GM12878 (cell line): Measurements from ENCODE around the gene SERPINB4. TPM values are rescaled to one million over a fixed set of nuclear protein-coding genes. Genes with fewer than 3 reads are reported as not detected.
"Not testable (repeated sequence)": the region's sequence is repeated elsewhere in the genome, so short reads cannot be mapped to it uniquely, and the experiment has no call there.

Source experiments
- ATAC-seq: fragments of 200-7000 bp; cut with Tn5 transposase; 3 replicates; pipeline ENCODE4 v1.9.1; 2020; ENCODE audit warnings: mild to moderate bottlenecking, moderate library complexity
- BruUV-seq: library from RNA; stranded (reverse); fragments of 400-500 nt; replicated peaks from 2 replicates; lab custom pipeline; 2021; lab: Mats Ljungman, UMichigan
- CTCF ChIA-PET: fragments of 300-600 bp; sonication (Branson Sonifier 250); formaldehyde crosslinking; extraction: SDS; loops from one replicate; lab custom pipeline; 2021; ENCODE audit warnings: inconsistent platforms; lab: Yijun Ruan, JAX
- POLR2A ChIA-PET: fragments of 350-600 bp; formaldehyde crosslinking; extraction: SDS; loops from one replicate; lab custom pipeline; 2021; ENCODE audit warnings: inconsistent platforms; lab: Charles Lee
- RAD21 ChIA-PET: fragments of 300-600 bp; sonication (Branson Sonifier 250); formaldehyde crosslinking; loops from one replicate; lab custom pipeline; 2023; ENCODE audit warnings: antibody characterized with exemption; ENCODE audit not compliant: unreplicated experiment; lab: Charles Lee
- SMC1A ChIA-PET: fragments of 300-600 bp; sonication (Branson Sonifier 250); formaldehyde crosslinking; loops from one replicate; lab custom pipeline; 2023; ENCODE audit not compliant: unreplicated experiment, uncharacterized antibody; lab: Charles Lee
- DNase-seq: peaks from one replicate; pipeline ENCODE4 v3.0.0-alpha.2; 2011; ENCODE audit warnings: low read depth, low spot score
- FAIRE-seq: peaks from 3 replicates; lab custom pipeline; 2011; peaks lifted over from hg19 to GRCh38; lab: Jason Lieb, UNC
- H2AFZ ChIP-seq: 2 replicates; pipeline ENCODE4 v1.6.0; 2011; ENCODE audit warnings: low read depth, low read length, control low read depth; ENCODE audit not compliant: control insufficient read depth
- H3K27ac ChIP-seq: 2 replicates; pipeline ENCODE4 v1.5.1; 2011; ENCODE audit warnings: control low read depth; ENCODE audit not compliant: control insufficient read depth, insufficient read depth
- H3K27me3 ChIP-seq, 2 experiments: replicated peaks in 1 of 2; 2 replicates each; pipeline versions ENCODE4 v1.6.0 to v1.6.1; 2011; ENCODE audit warnings: low read length in 1 of 2; ENCODE audit not compliant: control insufficient read depth in 2 of 2, insufficient read depth in 2 of 2
- H3K36me3 ChIP-seq, 2 experiments: 2 replicates each; pipeline ENCODE4 v1.5.1; 2011; ENCODE audit warnings: low read length in 1 of 2; ENCODE audit not compliant: control insufficient read depth in 2 of 2, insufficient read depth in 2 of 2
- H3K4me1 ChIP-seq: 2 replicates; pipeline ENCODE4 v1.6.1; 2011; ENCODE audit warnings: mild to moderate bottlenecking, low read length, moderate library complexity, mixed read lengths; ENCODE audit not compliant: control insufficient read depth, insufficient read depth
- H3K4me2 ChIP-seq: 2 replicates; pipeline ENCODE4 v1.6.0; 2011; ENCODE audit warnings: control low read depth; ENCODE audit not compliant: control insufficient read depth, insufficient read depth
- H3K4me3 ChIP-seq: fragments of 200-600 bp; sonication (generic); 2 replicates; pipeline ENCODE4 v1.5.1; 2016
- H3K79me2 ChIP-seq: 2 replicates; pipeline ENCODE4 v1.6.0; 2011; ENCODE audit warnings: low read length; ENCODE audit not compliant: control insufficient read depth, insufficient read depth
- H3K9ac ChIP-seq: 2 replicates; pipeline ENCODE4 v1.8.0; 2011; ENCODE audit warnings: low read length, control low read depth, mixed read lengths; ENCODE audit not compliant: control insufficient read depth, insufficient read depth
- H3K9me3 ChIP-seq: replicated peaks from 3 replicates; pipeline ENCODE4 v1.5.1; 2011; ENCODE audit warnings: mild to moderate bottlenecking, low read length; ENCODE audit not compliant: control insufficient read depth, insufficient read depth
- H4K20me1 ChIP-seq: 2 replicates; pipeline ENCODE4 v1.6.0; 2011; ENCODE audit not compliant: control insufficient read depth, insufficient read depth
- E4F1 ChIP-seq: fragments of 450-650 bp; IDR thresholded peaks from 2 replicates; pipeline ENCODE4 v1.6.1; 2018; ENCODE audit warnings: borderline replicate concordance, mild to moderate bottlenecking; ENCODE audit not compliant: partially characterized antibody
- HSF1 ChIP-seq: fragments of 150-350 bp; IDR thresholded peaks from 2 replicates; pipeline ENCODE4 v1.6.1; 2014; ENCODE audit warnings: mild to moderate bottlenecking, low read depth, low read length
- KLF5 ChIP-seq: fragments of 450-650 bp; IDR thresholded peaks from 2 replicates; pipeline ENCODE4 v1.6.1; 2014; ENCODE audit warnings: mild to moderate bottlenecking; ENCODE audit not compliant: partially characterized antibody
- NR2C2 ChIP-seq: IDR thresholded peaks from 2 replicates; pipeline ENCODE4 v1.6.1; 2011; ENCODE audit warnings: borderline replicate concordance, low read depth; ENCODE audit not compliant: control insufficient read depth, insufficient read length
- POLR2A ChIP-seq: IDR thresholded peaks from 2 replicates; pipeline ENCODE4 v1.6.1; 2011; ENCODE audit warnings: low read depth, mild to moderate bottlenecking, low read length
- POU2F2 ChIP-seq: IDR thresholded peaks from 3 replicates; pipeline ENCODE4 v1.6.1; 2011; ENCODE audit warnings: low read depth, mild to moderate bottlenecking, low read length, borderline replicate concordance
- RB1 ChIP-seq: fragments of 450-650 bp; formaldehyde crosslinking; IDR thresholded peaks from 2 replicates; pipeline ENCODE4 v1.6.1; 2017; ENCODE audit warnings: mild to moderate bottlenecking, borderline replicate concordance
- WGBS: methylation state at CpG from one replicate; pipeline ENCODE4 v1.1.6; 2016; ENCODE audit warnings: low lambda C conversion rate; ENCODE audit not compliant: insufficient replicate concordance, insufficient coverage; ENCODE audit errors: missing lambda C conversion rate; 5-methylcytosine and 5-hydroxymethylcytosine counted together
- in situ Hi-C: fragments of 300-500 bp; cut with MboI; formaldehyde crosslinking; loops from 9 replicates; pipeline ENCODE4 v1.14.3; 2018; ENCODE audit warnings: mixed read lengths
- intact Hi-C: fragments of 100-400 bp; cut with micrococcal nuclease; formaldehyde crosslinking; loops from one replicate; pipeline ENCODE4 v1.14.2; 2022; ENCODE audit not compliant: unreplicated experiment
- polyA plus RNA-seq, 11 experiments: library from polyadenylated mRNA; depleted of rRNA in 4 of 11; unstranded in 6 of 11; stranded (reverse) in 5 of 11; fragments of >200 nt; fragmentation: Nextera tagmentation in 4 of 11; fragmentation: Illumina TruSeq in 1 of 11; extraction: Ambion mirVana in 4 of 11; extraction: Trizol in 1 of 11; gene quantifications; 1 replicate in 1 of 11; 2 replicates in 10 of 11; pipeline versions ENCODE4 v1.2.1 to v1.2.3, GENCODE V29; 2011 to 2016; ENCODE audit warnings: inconsistent platforms in 2 of 11, missing spikeins in 2 of 11, low read depth in 1 of 11
- total RNA-seq, 4 experiments: library from RNA; depleted of rRNA in 3 of 4; stranded (reverse); fragments of >200 nt in 3 of 4; fragmentation: Illumina TruSeq in 1 of 4; extraction: Trizol in 1 of 4; gene quantifications; 2 replicates each; pipeline versions ENCODE4 v1.2.1 to v1.2.3, GENCODE V29; 2013 to 2021
- TF ChIP-seq, protein P1 (sequence below): fragments of 450-650 bp; IDR thresholded peaks from 2 replicates; pipeline ENCODE4 v1.6.1; 2017; ENCODE audit warnings: mild to moderate bottlenecking, moderate library complexity

Gene SERPINB4
- total and polyA plus RNA-seq, 10 of the 15 experiments (the other 5 are each of a cell fraction or from before 2014, with no cell fraction given) = not detected

GRCh38 chr18:63641157-63641680 lies 2.8 kb downstream of the SERPINB4 start:
- DNase-seq, BruUV-seq, ATAC-seq, RAD21 ChIA-PET, SMC1A ChIA-PET, H4K20me1 ChIP-seq, H3K4me2 ChIP-seq, CTCF ChIA-PET, H3K9ac ChIP-seq, H3K4me1 ChIP-seq, H3K36me3 ChIP-seq, H2AFZ ChIP-seq, H3K27ac ChIP-seq, POLR2A ChIA-PET, H3K79me2 ChIP-seq, in situ Hi-C loops, FAIRE-seq, H3K4me3 ChIP-seq, H3K27me3 ChIP-seq, H3K9me3 ChIP-seq: not testable (repeated sequence)
- WGBS = 37% methylated on average over 4 of the region's 4 CpGs
- intact Hi-C loops = loop anchor here (2.0 kb wide), 1 partner anchor 18 kb away; no protein-coding TSS in a partner anchor

DNA sequence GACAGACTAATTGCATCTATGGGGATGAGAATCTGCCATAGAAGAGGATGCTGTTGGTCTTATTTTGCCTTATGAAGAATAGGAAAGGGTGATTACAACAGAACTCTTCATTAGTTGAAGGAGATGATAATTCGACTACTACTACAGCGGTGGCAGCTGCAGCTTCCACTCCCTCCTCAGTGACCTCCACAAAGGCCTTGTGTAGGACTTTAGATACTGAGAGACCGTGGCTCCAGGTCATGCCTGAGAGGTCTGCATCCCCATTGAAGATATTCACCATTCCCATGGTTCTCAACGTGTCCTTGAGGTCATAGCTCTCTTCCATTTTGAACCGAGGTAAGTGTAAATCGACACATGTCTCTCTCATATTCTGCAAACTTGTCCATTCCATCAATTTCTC lies 6.4 kb downstream of the SERPINB4 start:
- no peak overlapping the region for H3K4me2 ChIP-seq
- H3K27ac ChIP-seq = no peak overlapping the region
- intact Hi-C loops = no loop called here
- no peak overlapping the region for H2AFZ ChIP-seq
- no peak for ATAC-seq
- in situ Hi-C loops = no loop called here
- ChIA-PET SMC1A (no interaction called here), CTCF (interaction anchor here (0.6 kb wide), 1 partner anchor 772 kb away, joined by 3 read pairs; no protein-coding TSS in a partner anchor), POLR2A (no interaction called here), RAD21 (no interaction called here)
- no TSS peak for BruUV-seq
- no peaks in the 10 kb centered on the region for H3K4me1 ChIP-seq
- DNase-seq = no peak
- no peaks in the 10 kb centered on the region for H3K79me2 ChIP-seq
- 7% methylated on average over 6 of the region's 6 CpGs for WGBS
- H3K9me3 ChIP-seq = no peaks in the 10 kb centered on the region
- no peak overlapping the region for H3K4me3 ChIP-seq
- no peaks in the 10 kb centered on the region for H4K20me1 ChIP-seq
- no peak for FAIRE-seq
- no peaks in the 10 kb centered on the region for H3K36me3 ChIP-seq
- H3K27me3 ChIP-seq = no peaks in the 10 kb centered on the region
- H3K9ac ChIP-seq = no peak overlapping the region
- TF ChIP-seq NR2C2 (no peak), E4F1 (no peak), POU2F2 (no peak), KLF5 (no peak), POLR2A (no peak), HSF1 (no peak), RB1 (no peak)
- TF ChIP-seq, protein P1, sequence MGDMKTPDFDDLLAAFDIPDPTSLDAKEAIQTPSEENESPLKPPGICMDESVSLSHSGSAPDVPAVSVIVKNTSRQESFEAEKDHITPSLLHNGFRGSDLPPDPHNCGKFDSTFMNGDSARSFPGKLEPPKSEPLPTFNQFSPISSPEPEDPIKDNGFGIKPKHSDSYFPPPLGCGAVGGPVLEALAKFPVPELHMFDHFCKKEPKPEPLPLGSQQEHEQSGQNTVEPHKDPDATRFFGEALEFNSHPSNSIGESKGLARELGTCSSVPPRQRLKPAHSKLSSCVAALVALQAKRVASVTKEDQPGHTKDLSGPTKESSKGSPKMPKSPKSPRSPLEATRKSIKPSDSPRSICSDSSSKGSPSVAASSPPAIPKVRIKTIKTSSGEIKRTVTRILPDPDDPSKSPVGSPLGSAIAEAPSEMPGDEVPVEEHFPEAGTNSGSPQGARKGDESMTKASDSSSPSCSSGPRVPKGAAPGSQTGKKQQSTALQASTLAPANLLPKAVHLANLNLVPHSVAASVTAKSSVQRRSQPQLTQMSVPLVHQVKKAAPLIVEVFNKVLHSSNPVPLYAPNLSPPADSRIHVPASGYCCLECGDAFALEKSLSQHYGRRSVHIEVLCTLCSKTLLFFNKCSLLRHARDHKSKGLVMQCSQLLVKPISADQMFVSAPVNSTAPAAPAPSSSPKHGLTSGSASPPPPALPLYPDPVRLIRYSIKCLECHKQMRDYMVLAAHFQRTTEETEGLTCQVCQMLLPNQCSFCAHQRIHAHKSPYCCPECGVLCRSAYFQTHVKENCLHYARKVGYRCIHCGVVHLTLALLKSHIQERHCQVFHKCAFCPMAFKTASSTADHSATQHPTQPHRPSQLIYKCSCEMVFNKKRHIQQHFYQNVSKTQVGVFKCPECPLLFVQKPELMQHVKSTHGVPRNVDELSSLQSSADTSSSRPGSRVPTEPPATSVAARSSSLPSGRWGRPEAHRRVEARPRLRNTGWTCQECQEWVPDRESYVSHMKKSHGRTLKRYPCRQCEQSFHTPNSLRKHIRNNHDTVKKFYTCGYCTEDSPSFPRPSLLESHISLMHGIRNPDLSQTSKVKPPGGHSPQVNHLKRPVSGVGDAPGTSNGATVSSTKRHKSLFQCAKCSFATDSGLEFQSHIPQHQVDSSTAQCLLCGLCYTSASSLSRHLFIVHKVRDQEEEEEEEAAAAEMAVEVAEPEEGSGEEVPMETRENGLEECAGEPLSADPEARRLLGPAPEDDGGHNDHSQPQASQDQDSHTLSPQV = no peak
